HG03060 (cell line): ENCODE measurements around the gene OR6K3.
"Not testable (repeated sequence)": the region's sequence is repeated elsewhere in the genome, so short reads cannot be mapped to it uniquely, and the experiment has no call there.

Source experiments
- ATAC-seq: cut with Tn5 transposase; IDR thresholded peaks from one replicate; pipeline ENCODE4 v1.9.1; 2021; ENCODE audit warnings: low read depth, moderate number of reproducible peaks; ENCODE audit not compliant: unreplicated experiment

OR6K3 gene

GRCh38 chr1:158688343-158688742 lies 32.2 kb downstream of the OR6K3 start:
- ATAC-seq = not testable (repeated sequence)

- ATAC-seq = no peak
Observed at GRCh38 chr1:158687037-158687436, 33.5 kb downstream of the OR6K3 start.

- no peak for ATAC-seq
Observed at GRCh38 chr1:158686111-158687009, 34.2 kb downstream of the OR6K3 start, which contains the start of gene SPTA1. Gene SPTA1, minus strand, starts transcription at chr1:158686715. Its CDS starts 198 bp downstream, at chr1:158686517.

GRCh38 chr1:158685085-158685484 lies 35.4 kb downstream of the OR6K3 start:
- ATAC-seq = no peak

- no peak for ATAC-seq
Observed at GRCh38 chr1:158681606-158682005, 38.9 kb downstream of the OR6K3 start.

- ATAC-seq = no peak
Observed at GRCh38 chr1:158679289-158679688, 41.2 kb downstream of the OR6K3 start.

GRCh38 chr1:158675563-158676323 lies 44.8 kb downstream of the OR6K3 start:
- no peak for ATAC-seq

- no peak for ATAC-seq
Observed at GRCh38 chr1:158674302-158674701, 46.2 kb downstream of the OR6K3 start.
